ENCODE results near the gene CSK. TPM values are rescaled to one million over a fixed set of nuclear protein-coding genes. Genes with fewer than 3 reads are reported as not detected.

CSK gene
- total RNA-seq, 1 experiment from 2014 or later, result 49.2 TPM

GRCh38 chr15:74824976-74825375 is 43.1 kb downstream of the CSK start:
- TF ChIP-seq, protein P1, sequence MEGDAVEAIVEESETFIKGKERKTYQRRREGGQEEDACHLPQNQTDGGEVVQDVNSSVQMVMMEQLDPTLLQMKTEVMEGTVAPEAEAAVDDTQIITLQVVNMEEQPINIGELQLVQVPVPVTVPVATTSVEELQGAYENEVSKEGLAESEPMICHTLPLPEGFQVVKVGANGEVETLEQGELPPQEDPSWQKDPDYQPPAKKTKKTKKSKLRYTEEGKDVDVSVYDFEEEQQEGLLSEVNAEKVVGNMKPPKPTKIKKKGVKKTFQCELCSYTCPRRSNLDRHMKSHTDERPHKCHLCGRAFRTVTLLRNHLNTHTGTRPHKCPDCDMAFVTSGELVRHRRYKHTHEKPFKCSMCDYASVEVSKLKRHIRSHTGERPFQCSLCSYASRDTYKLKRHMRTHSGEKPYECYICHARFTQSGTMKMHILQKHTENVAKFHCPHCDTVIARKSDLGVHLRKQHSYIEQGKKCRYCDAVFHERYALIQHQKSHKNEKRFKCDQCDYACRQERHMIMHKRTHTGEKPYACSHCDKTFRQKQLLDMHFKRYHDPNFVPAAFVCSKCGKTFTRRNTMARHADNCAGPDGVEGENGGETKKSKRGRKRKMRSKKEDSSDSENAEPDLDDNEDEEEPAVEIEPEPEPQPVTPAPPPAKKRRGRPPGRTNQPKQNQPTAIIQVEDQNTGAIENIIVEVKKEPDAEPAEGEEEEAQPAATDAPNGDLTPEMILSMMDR (conservative IDR thresholded peaks at IDR 0.05), result no peak
- no peak overlapping the region for H3K27ac Mint-ChIP-seq
- DNase-seq, result no peak
- Histone ChIP-seq H3K23me2 (ENCODE audit: insufficient read length, low read depth, low read length, poor library complexity, severe bottlenecking) (no peaks in the 10 kb centered on the region), H4K91ac (ENCODE audit: insufficient read length, low read depth, low read length) (no peak overlapping the region), H2AK5ac (ENCODE audit: insufficient read length, low read length) (no peak overlapping the region), H2BK120ac (ENCODE audit: low read depth, low read length, poor library complexity, severe bottlenecking) (no peak overlapping the region), H4K20me1 (ENCODE audit: control insufficient read depth, insufficient read depth, insufficient read length) (no peaks in the 10 kb centered on the region), H2BK15ac (ENCODE audit: low read depth, low read length) (no peak overlapping the region), H4K8ac (replicated peaks; ENCODE audit: insufficient read length, low read depth, low read length) (no peak overlapping the region), H3K56ac (ENCODE audit: insufficient read length, low read depth, low read length) (no peak overlapping the region), H3K14ac (ENCODE audit: insufficient read depth, low read length) (no peak overlapping the region), H2BK20ac (ENCODE audit: low read depth, low read length, poor library complexity, severe bottlenecking) (no peak overlapping the region), H2BK12ac (ENCODE audit: insufficient read length, low read depth, low read length) (no peak overlapping the region), H3K27ac (ENCODE audit: insufficient read length, low read depth, low read length) (no peak overlapping the region), H3K4me2 (ENCODE audit: insufficient read depth, insufficient read length, low read length) (no peak overlapping the region), H2AFZ (ENCODE audit: low read length) (no peak overlapping the region), H3K4me1 (ENCODE audit: insufficient read depth, low read length) (no peaks in the 10 kb centered on the region), H3T11ph (ENCODE audit: low read length) (no peak overlapping the region), H4K5ac (ENCODE audit: insufficient read length, low read depth, low read length) (no peak overlapping the region), H3K4ac (ENCODE audit: low read depth, low read length) (no peak overlapping the region), H3K79me1 (ENCODE audit: insufficient read depth, low read depth, low read length, poor library complexity, severe bottlenecking) (no peaks in the 10 kb centered on the region), H3K23ac (ENCODE audit: insufficient read length, low read depth, low read length) (no peak overlapping the region), H2BK5ac (ENCODE audit: insufficient read length, low read length) (no peak overlapping the region), H3K27me3 (ENCODE audit: insufficient read depth, low read length) (peaks cover 10% of the 10 kb centered on the region; the same call in 1 of the 2 replicates), H3K9ac (ENCODE audit: extremely low read depth, insufficient read length, low read length) (no peak overlapping the region), H3K9me3 (ENCODE audit: control insufficient read depth, low read depth, low read length) (no peaks in the 10 kb centered on the region), H3K79me2 (ENCODE audit: insufficient read depth, low read length) (no peaks in the 10 kb centered on the region), H3K18ac (ENCODE audit: insufficient read length, low read depth, low read length) (no peak overlapping the region)
- WGBS (ENCODE audit: extremely low coverage, insufficient read length, low lambda C conversion rate), result no CpG with 5 or more reads among the region's 7 CpGs
- H3K36me3 Mint-ChIP-seq (ENCODE audit: insufficient read depth in 1 of 3, low read depth in 3 of 3), result no peaks in the 10 kb centered on the region
- peaks cover 67% of the 10 kb centered on the region for H3K27me3 Mint-ChIP-seq (ENCODE audit: low read depth)
- peaks cover 11 to 47% of the 10 kb centered on the region in 2 experiments for H3K4me1 Mint-ChIP-seq
- H3K4me3 Mint-ChIP-seq, result no peak overlapping the region; a peak in 1 of 5 replicates
- H3K9me3 Mint-ChIP-seq, result no peaks in the 10 kb centered on the region

Measured in H9 (cell line).